ENCODE data around the gene TSC22D2.
A peak's percentile ranks its signal among the peaks of the same experiment; 100 is the strongest.
"Not testable (repeated sequence)": the region's sequence is repeated elsewhere in the genome, so short reads cannot be mapped to it uniquely, and the experiment has no call there.

The TSC22D2 gene

GRCh38 chr3:150490277-150490986 is 82.3 kb downstream of the TSC22D2 start:
- no peak for DNase-seq

GRCh38 chr3:150494411-150494977 is 86.4 kb downstream of the TSC22D2 start:
- no peak for DNase-seq

GRCh38 chr3:150495149-150495548 is 87.1 kb downstream of the TSC22D2 start:
- DNase-seq: no peak

- peak; percentile 15 for DNase-seq
Observed at GRCh38 chr3:150495563-150496168, 87.6 kb downstream of the TSC22D2 start.

- no peak for DNase-seq
Observed at GRCh38 chr3:150497956-150498355, 89.9 kb downstream of the TSC22D2 start.

GRCh38 chr3:150500960-150501359 is 92.9 kb downstream of the TSC22D2 start:
- DNase-seq: not testable (repeated sequence)

GRCh38 chr3:150503402-150504099 is 95.5 kb downstream of the TSC22D2 start:
- no peak for DNase-seq

GRCh38 chr3:150504483-150504882 is 96.4 kb downstream of the TSC22D2 start:
- no peak for DNase-seq

GRCh38 chr3:150508401-150508800 is 100.3 kb downstream of the TSC22D2 start:
- no peak for DNase-seq

- no peak for DNase-seq
Observed at GRCh38 chr3:150509780-150510179, 101.7 kb downstream of the TSC22D2 start.

- DNase-seq: no peak
Observed at GRCh38 chr3:150511122-150511821, 103.2 kb downstream of the TSC22D2 start.

- no peak for DNase-seq
Observed at GRCh38 chr3:150515210-150515609, 107.1 kb downstream of the TSC22D2 start.
